Ovary (tissue), 3 donors: ENCODE measurements around the gene CHID1.

ENCODE experiments used
- CTCF ChIP-seq, 3 donors: fragments of 450-650 bp in 2 of 3; fragments of 200-600 bp in 1 of 3; IDR thresholded peaks; one replicate each; pipeline versions ENCODE4 v1.5.1 to v1.8.0; 2016 to 2022; ENCODE audit warnings: antibody characterized with exemption in 3 of 3, mild to moderate bottlenecking in 1 of 3
- EP300 ChIP-seq: sonication (generic); formaldehyde crosslinking; IDR thresholded peaks from one replicate; pipeline ENCODE4 v1.6.1; 2017; ENCODE audit warnings: antibody characterized with exemption
- POLR2A ChIP-seq: fragments of 450-650 bp; IDR thresholded peaks from one replicate; pipeline ENCODE4 v1.6.1; 2017; ENCODE audit warnings: antibody characterized with exemption, mild to moderate bottlenecking, moderate library complexity
- donor health status: DM: no; HTN: no; CAD: no.

DNA sequence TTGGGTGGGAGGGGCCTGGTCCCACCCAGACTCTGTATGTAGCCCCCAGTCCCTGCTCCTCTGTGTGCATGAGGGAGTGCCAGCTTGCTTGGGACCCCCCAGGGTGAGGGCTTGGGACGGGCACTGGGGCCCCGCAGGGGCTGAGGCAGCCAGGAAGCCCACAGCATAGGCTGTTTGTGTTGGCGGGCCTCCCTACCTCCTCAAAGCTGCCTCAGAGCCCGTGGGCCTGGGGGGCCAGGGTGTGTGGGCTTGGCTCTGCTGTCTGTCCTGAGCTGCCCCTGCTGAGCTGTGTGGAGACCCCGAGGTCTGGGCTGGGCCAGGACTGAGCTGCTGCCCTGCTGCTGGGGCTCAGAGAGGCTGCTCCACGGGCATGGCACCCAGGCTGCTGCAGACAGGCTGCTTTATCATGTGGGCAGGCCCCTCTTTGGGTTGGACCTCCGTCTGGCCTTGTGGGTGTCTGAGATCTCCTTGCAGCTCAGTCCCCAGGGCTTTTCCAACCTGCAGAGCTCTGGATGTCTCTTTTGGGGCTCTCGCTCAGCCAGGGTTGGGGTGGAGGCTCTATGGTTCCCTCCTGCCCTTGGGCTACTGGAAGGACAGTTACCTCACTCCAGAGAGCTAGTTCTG, 64.6 kb downstream of the CHID1 start:
- TF ChIP-seq POLR2A (no peak), CTCF (IDR thresholded peaks at IDR 0.05) (no peak), EP300 (no peak)
